KMS-11 (cell line): Measurements from ENCODE around the gene SMOC2.

Experiments
- H2AFZ ChIP-seq: fragments of 200-600 bp; sonication (generic); 2 replicates; pipeline ENCODE4 v1.6.1; 2016; ENCODE audit warnings: antibody characterized with exemption, mixed run types, low read depth
- H3K27ac ChIP-seq: fragments of 200-600 bp; sonication (generic); 2 replicates; pipeline ENCODE4 v1.6.1; 2016; ENCODE audit warnings: mild to moderate bottlenecking, mixed run types
- H3K27me3 ChIP-seq: fragments of 200-600 bp; sonication (generic); 2 replicates; pipeline ENCODE4 v1.6.1; 2017; ENCODE audit warnings: mild to moderate bottlenecking, low read depth, mixed run types, moderate library complexity; ENCODE audit not compliant: insufficient read depth
- H3K36me3 ChIP-seq: fragments of 200-600 bp; sonication (generic); 2 replicates; pipeline ENCODE4 v1.6.1; 2017; ENCODE audit warnings: mild to moderate bottlenecking, mixed run types; ENCODE audit not compliant: insufficient read depth
- H3K4me1 ChIP-seq: fragments of 200-600 bp; sonication (generic); 2 replicates; pipeline ENCODE4 v1.6.1; 2016; ENCODE audit warnings: mild to moderate bottlenecking, low read depth, mixed run types; ENCODE audit not compliant: poor library complexity, severe bottlenecking
- H3K4me2 ChIP-seq: fragments of 200-600 bp; sonication (generic); 2 replicates; pipeline ENCODE4 v1.7.0; 2016; ENCODE audit warnings: mild to moderate bottlenecking, mixed run types
- H3K4me3 ChIP-seq: fragments of 200-600 bp; sonication (generic); IDR thresholded peaks from 2 replicates; pipeline ENCODE4 v1.6.1; 2017; ENCODE audit warnings: low read depth, low read length, mixed read lengths; ENCODE audit not compliant: insufficient read depth
- H3K79me2 ChIP-seq: fragments of 200-600 bp; sonication (generic); 2 replicates; pipeline ENCODE4 v1.6.1; 2016; ENCODE audit warnings: low read depth, mixed run types; ENCODE audit not compliant: insufficient read depth
- H3K9ac ChIP-seq: fragments of 200-600 bp; sonication (generic); 2 replicates; pipeline ENCODE4 v1.6.1; 2016; ENCODE audit warnings: mild to moderate bottlenecking, mixed run types
- H4K20me1 ChIP-seq: fragments of 200-600 bp; sonication (generic); 2 replicates; pipeline ENCODE4 v1.6.1; 2016; ENCODE audit warnings: mild to moderate bottlenecking, mixed run types; ENCODE audit not compliant: insufficient read depth
- CTCF ChIP-seq: fragments of 200-600 bp; sonication (generic); conservative IDR thresholded peaks from 2 replicates; pipeline ENCODE4 v1.6.1; 2017; ENCODE audit warnings: low read depth, mild to moderate bottlenecking, antibody characterized with exemption, low read length, moderate library complexity, mixed read lengths

Gene SMOC2

GRCh38 chr6:168620578-168620977, 179.6 kb downstream of the SMOC2 start:
- Histone ChIP-seq H3K4me3 (no peak overlapping the region), H3K79me2 (no peaks in the 10 kb centered on the region), H4K20me1 (no peaks in the 10 kb centered on the region), H3K4me1 (no peaks in the 10 kb centered on the region), H3K27me3 (no peaks in the 10 kb centered on the region), H3K4me2 (no peak overlapping the region), H3K36me3 (no peaks in the 10 kb centered on the region), H2AFZ (no peak overlapping the region), H3K27ac (no peak overlapping the region), H3K9ac (no peak overlapping the region)
- no peak for TF ChIP-seq CTCF

- Histone ChIP-seq H3K4me2 (no peak overlapping the region), H4K20me1 (no peaks in the 10 kb centered on the region), H3K27me3 (no peaks in the 10 kb centered on the region), H2AFZ (no peak overlapping the region), H3K4me3 (no peak overlapping the region), H3K9ac (no peak overlapping the region), H3K79me2 (no peaks in the 10 kb centered on the region), H3K36me3 (no peaks in the 10 kb centered on the region), H3K27ac (no peak overlapping the region), H3K4me1 (no peaks in the 10 kb centered on the region)
- no peak for TF ChIP-seq CTCF
Measured at GRCh38 chr6:168623736-168624135, 182.8 kb downstream of the SMOC2 start.

- Histone ChIP-seq H3K4me3 (no peak overlapping the region), H3K4me2 (no peak overlapping the region), H2AFZ (no peak overlapping the region), H3K27ac (no peak overlapping the region), H3K9ac (no peak overlapping the region), H3K4me1 (no peaks in the 10 kb centered on the region), H3K36me3 (no peaks in the 10 kb centered on the region), H4K20me1 (no peaks in the 10 kb centered on the region), H3K27me3 (no peaks in the 10 kb centered on the region), H3K79me2 (no peaks in the 10 kb centered on the region)
- TF ChIP-seq CTCF: no peak
Measured at GRCh38 chr6:168624540-168624939, 183.6 kb downstream of the SMOC2 start.

- Histone ChIP-seq H3K36me3 (no peaks in the 10 kb centered on the region), H3K27me3 (no peaks in the 10 kb centered on the region), H3K27ac (no peak overlapping the region), H3K4me2 (no peak overlapping the region), H3K4me3 (no peak overlapping the region), H3K9ac (no peak overlapping the region), H2AFZ (no peak overlapping the region), H3K4me1 (no peaks in the 10 kb centered on the region), H3K79me2 (no peaks in the 10 kb centered on the region), H4K20me1 (no peaks in the 10 kb centered on the region)
- TF ChIP-seq CTCF: no peak
Measured at GRCh38 chr6:168624948-168625347, 184.0 kb downstream of the SMOC2 start.

GRCh38 chr6:168625602-168626001, 184.6 kb downstream of the SMOC2 start:
- H3K4me1 ChIP-seq: no peaks in the 10 kb centered on the region
- H3K4me3 ChIP-seq: no peak overlapping the region
- no peak for TF ChIP-seq CTCF
- no peaks in the 10 kb centered on the region for H3K36me3 ChIP-seq
- no peak overlapping the region for H3K27ac ChIP-seq
- no peak overlapping the region for H3K9ac ChIP-seq
- no peaks in the 10 kb centered on the region for H3K27me3 ChIP-seq
- H3K79me2 ChIP-seq: no peaks in the 10 kb centered on the region
- no peaks in the 10 kb centered on the region for H4K20me1 ChIP-seq
- H2AFZ ChIP-seq: no peak overlapping the region
- H3K4me2 ChIP-seq: no peak overlapping the region
